Measurements from ENCODE around the gene TM9SF3. TPM values are rescaled to one million over a fixed set of nuclear protein-coding genes. Genes with fewer than 3 reads are reported as not detected.
A peak's percentile ranks its signal among the peaks of the same experiment; 100 is the strongest.

Gene TM9SF3
- total RNA-seq, 1 donor from 2014 or later, result 78.5 TPM

GRCh38 chr10:96517284-96517683, 69.5 kb downstream of the TM9SF3 start:
- no peaks in the 10 kb centered on the region for H3K27me3 ChIP-seq (ENCODE audit: control insufficient read depth, insufficient read depth, low read length)

DNA sequence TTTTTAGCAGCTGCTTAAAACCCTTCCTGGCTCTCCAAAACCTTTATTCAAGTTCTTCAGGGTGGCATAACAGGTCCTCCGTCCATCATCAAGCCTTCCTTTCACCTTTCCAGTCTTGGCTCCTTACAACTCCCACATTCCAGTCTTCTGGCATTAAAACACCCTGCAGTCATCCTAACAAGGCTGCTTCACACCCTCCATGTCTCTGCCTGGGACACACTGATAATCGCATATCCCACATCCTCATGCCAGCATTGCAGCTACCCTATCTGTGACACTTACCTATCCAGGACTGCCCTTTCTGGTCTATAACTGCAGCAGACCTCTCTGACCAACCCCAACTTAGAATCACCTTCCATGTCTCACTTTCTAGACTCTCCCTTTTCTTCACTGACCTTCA, 70.5 kb downstream of the TM9SF3 start:
- no peaks in the 10 kb centered on the region for H3K27me3 ChIP-seq (ENCODE audit: control insufficient read depth, insufficient read depth, low read length)
- no peak for TF ChIP-seq CTCF (IDR thresholded peaks at IDR 0.05; ENCODE audit: insufficient read depth, low read length, poor library complexity, severe bottlenecking)
- H3K4me3 ChIP-seq (ENCODE audit: low read depth, low read length), result no peak overlapping the region
- DNase-seq (ENCODE audit: low read depth), result no peak
- no peaks in the 10 kb centered on the region for H3K36me3 ChIP-seq (ENCODE audit: control insufficient read depth, insufficient read depth, low read length)

More at GRCh38 chr10:96517284-96517683, 69.5 kb downstream of the TM9SF3 start:
- no peak for DNase-seq (ENCODE audit: low read depth)
- Histone ChIP-seq H3K4me3 (ENCODE audit: low read depth, low read length) (no peak overlapping the region), H3K36me3 (ENCODE audit: control insufficient read depth, insufficient read depth, low read length) (no peaks in the 10 kb centered on the region)
- TF ChIP-seq CTCF (IDR thresholded peaks at IDR 0.05; ENCODE audit: insufficient read depth, low read length, poor library complexity, severe bottlenecking), result no peak

- H3K4me3 ChIP-seq (ENCODE audit: low read depth, low read length), result peak within 1 kb of the TSS; percentile 65
- no peaks in the 10 kb centered on the region for H3K27me3 ChIP-seq (ENCODE audit: control insufficient read depth, insufficient read depth, low read length)
- peak; percentile 50 for TF ChIP-seq CTCF (IDR thresholded peaks at IDR 0.05; ENCODE audit: insufficient read depth, low read length, poor library complexity, severe bottlenecking)
- H3K36me3 ChIP-seq (ENCODE audit: control insufficient read depth, insufficient read depth, low read length), result no peaks in the 10 kb centered on the region
- peak; percentile 75 for DNase-seq (ENCODE audit: low read depth)
Measured at GRCh38 chr10:96513698-96514561, 72.9 kb downstream of the TM9SF3 start, which contains the start of gene TLL2. TSS of gene TLL2 (minus strand) at chr10:96513926. CDS start at chr10:96513685, 241 bp downstream.

DNA sequence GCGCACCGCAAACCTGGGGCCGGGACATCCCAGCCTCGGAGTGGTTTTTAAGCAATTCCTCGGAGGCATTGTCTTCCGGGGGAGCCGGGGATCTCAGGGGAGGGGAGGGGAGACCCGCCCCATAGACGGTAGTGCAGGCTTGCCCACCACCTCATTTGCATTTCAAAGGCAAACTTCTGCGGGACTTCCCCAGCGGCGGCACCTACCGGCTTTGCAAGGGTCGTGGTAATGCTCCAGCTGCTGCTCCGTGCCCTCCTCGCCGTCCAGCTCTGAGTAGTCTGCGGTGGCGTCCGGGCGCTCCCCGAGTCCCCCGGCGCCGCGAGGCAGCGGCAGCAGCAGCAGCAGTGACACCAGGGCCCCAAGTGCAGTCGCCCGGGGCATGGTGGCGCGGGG, 73.5 kb downstream of the TM9SF3 start:
- TF ChIP-seq CTCF (IDR thresholded peaks at IDR 0.05; ENCODE audit: insufficient read depth, low read length, poor library complexity, severe bottlenecking), result no peak
- Histone ChIP-seq H3K27me3 (ENCODE audit: control insufficient read depth, insufficient read depth, low read length) (no peaks in the 10 kb centered on the region), H3K36me3 (ENCODE audit: control insufficient read depth, insufficient read depth, low read length) (no peaks in the 10 kb centered on the region), H3K4me3 (ENCODE audit: low read depth, low read length) (peak overlapping the region; percentile 65)
- DNase-seq (ENCODE audit: low read depth), result no peak

DNA sequence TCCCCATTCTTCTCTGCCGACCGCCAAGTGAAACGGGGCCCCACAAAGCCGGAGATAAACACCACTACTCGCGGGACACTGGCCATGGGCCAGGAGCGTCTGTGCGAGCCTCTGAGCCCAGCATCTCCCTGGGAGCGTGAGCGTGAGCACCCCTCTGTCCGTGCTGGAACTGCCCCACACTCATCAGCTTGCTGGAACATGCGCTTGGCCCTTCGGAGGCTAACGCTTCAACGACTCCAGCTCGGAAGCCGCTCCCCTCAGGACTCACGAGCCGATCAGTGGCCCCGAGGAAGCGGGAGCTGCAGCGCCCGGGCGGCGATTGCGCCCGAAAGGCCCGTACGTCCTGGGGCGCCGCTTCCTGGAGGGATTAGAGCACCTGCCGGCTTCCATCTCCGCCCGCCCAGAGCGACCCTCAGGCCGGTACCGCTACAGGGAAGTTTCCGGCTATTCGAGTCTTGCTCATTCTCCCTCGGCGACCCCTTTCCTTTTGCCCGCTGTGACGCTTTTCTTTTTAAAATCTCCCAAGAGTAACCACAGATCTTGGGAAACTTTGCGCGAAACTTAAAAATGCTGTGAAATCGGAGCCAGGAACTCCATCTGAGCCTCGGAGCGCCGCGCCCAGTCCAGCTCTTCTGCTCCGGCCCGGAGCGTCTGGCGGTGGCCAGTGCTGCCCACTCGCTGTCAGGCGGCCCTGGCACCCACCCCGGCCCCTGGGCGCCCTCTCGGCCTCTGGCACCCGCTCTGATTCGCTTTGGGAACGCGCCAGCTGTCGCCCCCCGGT, 74.1 kb downstream of the TM9SF3 start:
- no peaks in the 10 kb centered on the region for H3K36me3 ChIP-seq (ENCODE audit: control insufficient read depth, insufficient read depth, low read length)
- no peak for DNase-seq (ENCODE audit: low read depth)
- H3K4me3 ChIP-seq (ENCODE audit: low read depth, low read length), result peak overlapping the region; percentile 65
- no peak for TF ChIP-seq CTCF (IDR thresholded peaks at IDR 0.05; ENCODE audit: insufficient read depth, low read length, poor library complexity, severe bottlenecking)
- H3K27me3 ChIP-seq (ENCODE audit: control insufficient read depth, insufficient read depth, low read length), result no peaks in the 10 kb centered on the region

Data from kidney epithelial cell (primary cell).